ENCODE data around the gene CLMN.
A peak's percentile ranks its signal among the peaks of the same experiment; 100 is the strongest.
"Not testable (repeated sequence)": the region's sequence is repeated elsewhere in the genome, so short reads cannot be mapped to it uniquely, and the experiment has no call there.

The CLMN gene

GRCh38 chr14:95189367-95190132, 130.2 kb downstream of the CLMN start:
- no peak for DNase-seq

GRCh38 chr14:95188380-95188779, 131.3 kb downstream of the CLMN start:
- DNase-seq = no peak

GRCh38 chr14:95185767-95186392, 133.8 kb downstream of the CLMN start:
- no peak for DNase-seq

- DNase-seq = no peak
Measured at GRCh38 chr14:95185033-95185766, 134.5 kb downstream of the CLMN start.

GRCh38 chr14:95184413-95184790, 135.3 kb downstream of the CLMN start:
- DNase-seq = no peak

GRCh38 chr14:95183532-95184412, 135.9 kb downstream of the CLMN start:
- DNase-seq = no peak

GRCh38 chr14:95183082-95183481, 136.6 kb downstream of the CLMN start:
- no peak for DNase-seq

- DNase-seq = no peak
Measured at GRCh38 chr14:95182379-95182778, 137.3 kb downstream of the CLMN start.

GRCh38 chr14:95180966-95181741, 138.6 kb downstream of the CLMN start:
- no peak for DNase-seq

GRCh38 chr14:95175670-95176069, 144.0 kb downstream of the CLMN start:
- DNase-seq = not testable (repeated sequence)

GRCh38 chr14:95174184-95174792, 145.4 kb downstream of the CLMN start:
- no peak for DNase-seq

GRCh38 chr14:95173518-95173917, 146.2 kb downstream of the CLMN start:
- DNase-seq = peak; percentile 15

GRCh38 chr14:95167177-95167576, 152.5 kb downstream of the CLMN start:
- no peak for DNase-seq

GRCh38 chr14:95165517-95165916, 154.2 kb downstream of the CLMN start:
- DNase-seq = no peak

- no peak for DNase-seq
Measured at GRCh38 chr14:95164506-95164905, 155.2 kb downstream of the CLMN start.

GRCh38 chr14:95163666-95164065, 156.0 kb downstream of the CLMN start:
- DNase-seq = no peak

- DNase-seq = no peak
Measured at GRCh38 chr14:95163132-95163531, 156.6 kb downstream of the CLMN start.

GRCh38 chr14:95162641-95163040, 157.1 kb downstream of the CLMN start:
- no peak for DNase-seq

GRCh38 chr14:95157327-95158189, 162.2 kb downstream of the CLMN start, which contains the start of gene DICER1:
DICER1 (minus strand) TSS chr14:95157529; CDS start chr14:95133458, 24,071 bp downstream.
- DNase-seq = peak; percentile 91

GRCh38 chr14:95157048-95157326, 162.7 kb downstream of the CLMN start:
- DNase-seq = no peak
